ENCODE data around the gene XYLT1.

DNA sequence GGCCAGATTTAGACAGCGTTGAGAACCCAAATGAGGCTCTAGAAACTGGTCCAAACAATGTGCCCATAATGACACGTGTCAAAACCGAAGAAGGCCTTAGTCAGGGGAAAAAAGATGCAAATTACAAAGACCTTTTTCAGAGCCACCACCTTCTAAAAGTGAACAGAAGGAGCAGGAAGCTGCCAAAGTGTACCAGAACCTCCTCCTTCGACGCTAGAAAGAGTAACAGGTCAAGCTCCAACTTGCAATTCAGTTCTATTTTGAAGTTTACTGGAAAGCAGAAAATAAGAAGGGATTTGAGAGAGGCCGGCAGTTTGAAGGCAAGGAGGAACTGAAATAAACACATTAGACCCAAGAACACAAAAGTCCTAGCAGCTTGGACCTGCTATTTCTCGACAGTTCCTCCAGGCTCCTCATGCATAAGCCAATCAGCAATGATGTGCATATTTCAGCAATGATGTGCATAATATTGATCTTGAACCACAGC is 61.8 kb downstream of the XYLT1 start:
- no peak for TF ChIP-seq EZH2 (IDR thresholded peaks at IDR 0.05)
- TF ChIP-seq POLR2AphosphoS5 (IDR thresholded peaks at IDR 0.05; ENCODE audit: borderline replicate concordance, low read depth, low read length) = no peak
- TF ChIP-seq FOXP2 (optimal IDR thresholded peaks at IDR 0.05; ENCODE audit: control extremely low read depth, extremely low read length, insufficient read depth) = no peak

All from SK-N-MC (cell line).